DND-41 (cell line): ENCODE measurements around the gene NECAB3.

Experiments used
- CTCF ChIP-seq: IDR thresholded peaks from 2 replicates; pipeline ENCODE4 v1.5.1; 2012; ENCODE audit warnings: borderline replicate concordance, low read length, moderate library complexity, mild to moderate bottlenecking; ENCODE audit not compliant: poor library complexity, severe bottlenecking; ENCODE audit errors: extremely low read depth
- EZH2 ChIP-seq: IDR thresholded peaks from 3 replicates; pipeline ENCODE4 v1.6.1; 2012; ENCODE audit warnings: borderline replicate concordance, low read depth, mild to moderate bottlenecking, moderate library complexity, low read length, inconsistent platforms; ENCODE audit not compliant: severe bottlenecking

- TF ChIP-seq CTCF: no peak
- TF ChIP-seq EZH2: no peak
Observed at GRCh38 chr20:33627577-33628216, 46.5 kb downstream of the NECAB3 start.
